Measurements from ENCODE around the gene SIM2. TPM values are rescaled to one million over a fixed set of nuclear protein-coding genes. Genes with fewer than 3 reads are reported as not detected.
A peak's percentile ranks its signal among the peaks of the same experiment; 100 is the strongest.

The SIM2 gene
- polyA plus RNA-seq, 1 donor from 2014 or later: not detected

- TF ChIP-seq EZH2 (IDR thresholded peaks at IDR 0.05; ENCODE audit: borderline replicate concordance, insufficient read depth, low read length, poor library complexity, severe bottlenecking): peak; percentile 76
- TF ChIP-seq SMC3 (conservative IDR thresholded peaks at IDR 0.05; ENCODE audit: poor library complexity): no peak
- peak; percentile 43 for TF ChIP-seq POLR2AphosphoS5 (IDR thresholded peaks at IDR 0.05)
- H3K4me2 ChIP-seq (ENCODE audit: low read length): no peak overlapping the region
These were observed 5.4 kb upstream of the SIM2 start for GRCh38 chr21:36693489-36694030.

GRCh38 chr21:36694031-36694515 lies 4.8 kb upstream of the SIM2 start:
- no peaks in the 10 kb centered on the region for H3K36me3 ChIP-seq (ENCODE audit: insufficient read depth, low read length)
- no peaks in the 10 kb centered on the region for H3K79me2 ChIP-seq (replicated peaks; ENCODE audit: insufficient read depth, low read length)
- TF ChIP-seq REST (IDR thresholded peaks at IDR 0.05; ENCODE audit: borderline replicate concordance): no peak
- TF ChIP-seq SMC3 (conservative IDR thresholded peaks at IDR 0.05; ENCODE audit: poor library complexity): no peak
- no peak for TF ChIP-seq EP300 (conservative IDR thresholded peaks at IDR 0.05; ENCODE audit: poor library complexity, severe bottlenecking)
- no peak for TF ChIP-seq EZH2 (IDR thresholded peaks at IDR 0.05; ENCODE audit: borderline replicate concordance, insufficient read depth, low read length, poor library complexity, severe bottlenecking)
- no peak for TF ChIP-seq RAD21 (conservative IDR thresholded peaks at IDR 0.05)
- no peak for TF ChIP-seq MXI1 (conservative IDR thresholded peaks at IDR 0.05; ENCODE audit: poor library complexity, severe bottlenecking)
- TF ChIP-seq POLR2AphosphoS5 (IDR thresholded peaks at IDR 0.05): no peak
- no peak for TF ChIP-seq TAF1 (IDR thresholded peaks at IDR 0.05; ENCODE audit: low read depth)
- no peak for TF ChIP-seq CTCF (IDR thresholded peaks at IDR 0.05; ENCODE audit: poor library complexity, severe bottlenecking)
- H4K20me1 ChIP-seq (ENCODE audit: insufficient read depth): no peaks in the 10 kb centered on the region
- H3K9ac ChIP-seq (ENCODE audit: low read length): no peak overlapping the region
- no peak overlapping the region for H2AFZ ChIP-seq (ENCODE audit: low read depth, low read length)
- no peaks in the 10 kb centered on the region for H3K9me3 ChIP-seq (ENCODE audit: low read length)
- no peak overlapping the region for H3K4me2 ChIP-seq (ENCODE audit: low read length)
- H3K27me3 ChIP-seq (ENCODE audit: insufficient read depth, low read depth, low read length): peaks cover 99% of the 10 kb centered on the region
- no peaks in the 10 kb centered on the region for H3K9me2 ChIP-seq (ENCODE audit: insufficient read depth, low read length)
- H3K4me3 ChIP-seq (ENCODE audit: low read length): no peak overlapping the region
- H3F3A ChIP-seq (ENCODE audit: insufficient read depth, low read length, poor library complexity, severe bottlenecking): no peaks in the 10 kb centered on the region
- no peak overlapping the region for H3K27ac ChIP-seq (ENCODE audit: low read length)

More at GRCh38 chr21:36693489-36694030, 5.4 kb upstream of the SIM2 start:
- Histone ChIP-seq H3K4me3 (ENCODE audit: low read length) (no peak overlapping the region), H3K36me3 (ENCODE audit: insufficient read depth, low read length) (no peaks in the 10 kb centered on the region), H3K9me2 (ENCODE audit: insufficient read depth, low read length) (no peaks in the 10 kb centered on the region), H3K27me3 (ENCODE audit: insufficient read depth, low read depth, low read length) (peaks cover 100% of the 10 kb centered on the region), H3F3A (ENCODE audit: insufficient read depth, low read length, poor library complexity, severe bottlenecking) (no peaks in the 10 kb centered on the region), H3K79me2 (replicated peaks; ENCODE audit: insufficient read depth, low read length) (no peaks in the 10 kb centered on the region), H2AFZ (ENCODE audit: low read depth, low read length) (no peak overlapping the region), H3K27ac (ENCODE audit: low read length) (no peak overlapping the region), H3K9me3 (ENCODE audit: low read length) (no peaks in the 10 kb centered on the region), H3K9ac (ENCODE audit: low read length) (no peak overlapping the region), H4K20me1 (ENCODE audit: insufficient read depth) (no peaks in the 10 kb centered on the region)
